HG03571 (cell line): Measurements from ENCODE around the gene KMT2E.

ENCODE experiments used
- ATAC-seq: cut with Tn5 transposase; IDR thresholded peaks from one replicate; pipeline ENCODE4 v1.9.1; 2021; ENCODE audit not compliant: unreplicated experiment

The KMT2E gene

GRCh38 chr7:105127179-105127578, 113.2 kb downstream of the KMT2E start:
- ATAC-seq = no peak

DNA sequence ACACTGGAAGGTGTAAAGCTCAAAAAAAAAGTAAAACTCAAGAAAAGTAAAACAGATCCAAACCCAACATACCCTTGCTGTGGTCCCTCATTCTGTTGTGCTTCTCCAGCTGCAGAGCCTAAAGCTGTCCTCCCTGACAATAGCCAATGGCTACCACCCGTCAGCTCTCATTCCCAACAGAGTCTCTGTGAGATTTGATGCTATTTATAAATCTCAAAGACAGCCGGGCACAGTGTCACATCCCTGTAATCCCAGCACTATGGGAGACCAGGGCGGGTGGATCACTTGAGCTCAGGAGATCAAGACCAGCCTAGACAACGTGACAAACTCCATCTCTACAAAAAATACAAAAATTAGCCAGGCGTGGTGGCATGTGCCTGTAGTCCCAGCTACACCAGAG, 116.0 kb downstream of the KMT2E start:
- no peak for ATAC-seq

GRCh38 chr7:105130580-105130979, 116.6 kb downstream of the KMT2E start:
- ATAC-seq = no peak

- no peak for ATAC-seq
These were observed 117.1 kb downstream of the KMT2E start for GRCh38 chr7:105131033-105131656.

DNA sequence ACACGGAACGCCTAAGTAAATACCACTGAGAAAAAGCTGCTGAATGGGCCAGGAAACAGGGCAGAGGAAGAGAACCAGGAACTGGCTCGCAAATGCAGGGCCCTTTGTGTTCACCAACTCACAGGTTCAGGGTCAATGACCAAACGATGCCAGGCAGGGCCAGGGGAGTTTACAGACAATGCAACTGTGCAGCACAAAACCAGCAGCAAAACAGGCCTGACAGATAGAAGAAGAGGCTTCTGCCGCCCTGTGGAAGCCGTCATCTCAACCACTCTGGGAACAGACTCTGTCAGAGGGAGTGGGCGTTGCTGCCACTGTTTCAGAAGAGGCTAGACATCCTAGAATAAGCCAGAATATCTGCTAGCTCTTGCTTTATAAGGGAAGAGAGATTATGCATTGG, 117.9 kb downstream of the KMT2E start:
- no peak for ATAC-seq

GRCh38 chr7:105132335-105132734, 118.3 kb downstream of the KMT2E start:
- no peak for ATAC-seq

DNA sequence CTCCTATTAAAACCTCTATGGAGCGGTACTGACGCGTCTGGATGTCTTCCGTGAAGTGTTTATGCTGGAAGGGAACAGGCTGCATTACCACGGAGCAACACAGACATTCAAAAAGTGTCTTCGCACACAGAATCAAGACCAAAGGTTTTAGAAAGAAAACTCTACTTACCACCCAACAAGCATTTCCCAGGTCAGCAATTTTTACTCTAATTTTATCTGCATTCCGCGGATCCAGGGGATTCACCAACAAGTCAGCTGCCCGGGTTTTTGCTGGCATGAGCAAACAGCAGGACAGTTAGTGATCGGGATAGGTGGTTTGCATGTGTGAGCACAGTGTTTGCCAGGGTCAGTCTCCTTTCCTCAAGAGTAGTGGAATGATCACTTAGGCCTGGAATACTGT, 118.8 kb downstream of the KMT2E start:
- no peak for ATAC-seq

- no peak for ATAC-seq
These were observed 119.4 kb downstream of the KMT2E start for GRCh38 chr7:105133358-105133757.

DNA sequence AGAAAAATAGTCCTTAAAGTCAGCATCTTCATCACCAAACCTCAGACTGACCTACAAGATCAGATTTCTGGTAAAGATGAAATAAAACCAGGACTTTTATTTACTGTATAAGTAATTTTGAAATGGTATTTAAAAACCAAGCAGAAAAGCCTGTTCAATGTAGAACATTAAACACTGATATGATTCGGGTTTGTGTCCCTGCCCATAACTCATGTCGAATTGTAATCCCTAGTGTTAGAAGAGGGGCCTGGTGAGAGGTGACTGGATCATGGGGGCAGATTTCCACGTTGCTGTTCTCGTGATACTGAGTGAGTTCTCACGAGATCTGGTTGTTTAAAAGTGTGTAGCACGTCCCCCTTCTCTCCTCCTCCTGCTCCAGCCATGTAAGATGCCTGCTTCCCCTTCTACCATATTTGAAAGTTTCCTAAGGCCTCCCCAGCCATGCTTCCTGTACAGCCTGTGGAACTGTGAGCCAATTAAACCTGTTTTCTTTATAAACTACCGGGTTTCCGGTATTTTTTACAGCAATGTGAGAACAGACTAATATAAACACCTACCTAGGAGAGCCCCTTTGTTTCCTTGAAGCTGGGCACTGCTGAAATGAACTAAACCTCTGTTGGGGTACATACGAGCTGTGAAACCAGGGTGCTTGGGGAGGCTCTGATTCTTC, 120.1 kb downstream of the KMT2E start:
- ATAC-seq = no peak

GRCh38 chr7:105136221-105136620, 122.2 kb downstream of the KMT2E start:
- ATAC-seq = no peak

- ATAC-seq = no peak
These were observed 123.9 kb downstream of the KMT2E start for GRCh38 chr7:105137898-105138297.

GRCh38 chr7:105139381-105139780, 125.4 kb downstream of the KMT2E start:
- ATAC-seq = no peak

- no peak for ATAC-seq
These were observed 127.1 kb downstream of the KMT2E start for GRCh38 chr7:105141068-105141467.

- no peak for ATAC-seq
These were observed 135.8 kb downstream of the KMT2E start for GRCh38 chr7:105149827-105150226.

GRCh38 chr7:105151152-105151551, 137.1 kb downstream of the KMT2E start:
- ATAC-seq = no peak

- no peak for ATAC-seq
These were observed 139.5 kb downstream of the KMT2E start for GRCh38 chr7:105153531-105153930.

- no peak for ATAC-seq
These were observed 140.1 kb downstream of the KMT2E start for GRCh38 chr7:105154084-105154483.

DNA sequence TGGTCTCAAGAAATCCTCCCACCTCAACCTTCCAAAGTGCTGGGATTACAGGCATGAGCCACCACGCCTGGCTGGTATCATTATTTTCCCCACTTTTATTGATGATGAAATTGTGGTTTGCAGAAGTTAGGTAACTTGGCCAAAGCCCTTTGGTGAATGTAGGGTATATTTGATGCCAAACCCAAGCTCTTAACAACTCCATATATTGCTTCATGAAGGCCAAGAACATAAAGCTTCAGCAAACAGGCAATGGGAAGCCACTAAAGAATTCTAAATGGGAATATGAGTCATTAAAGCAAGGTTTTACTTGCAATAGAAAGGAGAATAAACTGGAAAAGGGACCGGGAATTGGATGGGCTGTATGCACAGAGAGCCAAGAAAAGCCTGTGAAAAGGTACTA, 142.7 kb downstream of the KMT2E start:
- no peak for ATAC-seq

GRCh38 chr7:105157278-105157677, 143.3 kb downstream of the KMT2E start:
- ATAC-seq = no peak

DNA sequence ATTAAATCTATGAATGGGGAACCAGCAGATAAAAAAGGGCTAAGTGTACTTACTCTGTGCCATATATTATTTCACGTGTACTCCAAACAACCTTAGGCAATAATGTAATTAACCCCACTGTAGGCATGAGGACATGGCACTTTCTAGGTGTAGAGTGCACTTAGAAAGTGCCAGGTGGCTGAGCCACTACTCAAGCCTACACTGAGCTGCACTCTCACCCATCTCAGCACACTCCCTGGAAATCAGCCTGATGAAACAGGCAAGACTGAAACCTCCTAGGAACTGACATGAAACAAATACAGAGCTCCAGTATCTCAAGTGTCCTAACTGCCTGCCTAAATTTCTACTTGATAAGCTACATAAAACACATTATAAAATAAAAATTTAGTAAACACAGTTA, 147.4 kb downstream of the KMT2E start:
- no peak for ATAC-seq
